Mesenchymal stem cell (in vitro differentiated cells and primary cell): ENCODE measurements around the gene DHX32. TPM values are rescaled to one million over a fixed set of nuclear protein-coding genes. Genes with fewer than 3 reads are reported as not detected.

Experiments
- DNase-seq: peaks from one replicate; pipeline ENCODE4 v3.0.0-alpha.2; 2013
- H2AFZ ChIP-seq: one replicate; pipeline ENCODE4 v1.6.1; 2013; ENCODE audit warnings: low read depth, mild to moderate bottlenecking, control low read depth, inconsistent platforms, low read length, moderate library complexity
- H2AK5ac ChIP-seq: 2 replicates; pipeline ENCODE4 v1.6.1; 2013; ENCODE audit warnings: low read length, moderate library complexity, mild to moderate bottlenecking, inconsistent platforms; ENCODE audit not compliant: severe bottlenecking
- H2BK120ac ChIP-seq: one replicate; pipeline ENCODE4 v1.6.1; 2013; ENCODE audit warnings: low read depth, mild to moderate bottlenecking, inconsistent platforms, low read length, moderate library complexity
- H2BK12ac ChIP-seq, 2 experiments: one replicate each; pipeline ENCODE4 v1.6.1; 2013; ENCODE audit warnings: inconsistent platforms in 2 of 2, low read length in 2 of 2, mild to moderate bottlenecking in 2 of 2, moderate library complexity in 2 of 2, control low read depth in 1 of 2
- H2BK15ac ChIP-seq: one replicate; pipeline ENCODE4 v1.6.1; 2013; ENCODE audit warnings: mild to moderate bottlenecking, low read depth, inconsistent platforms; ENCODE audit not compliant: poor library complexity, severe bottlenecking
- H2BK5ac ChIP-seq: 2 replicates; pipeline ENCODE4 v1.6.1; 2013; ENCODE audit warnings: low read depth, mild to moderate bottlenecking, low read length, control low read depth, inconsistent platforms; ENCODE audit not compliant: poor library complexity, severe bottlenecking
- H3K14ac ChIP-seq, 2 experiments: one replicate each; pipeline ENCODE4 v1.6.1; 2013; ENCODE audit warnings: inconsistent platforms in 2 of 2, low read length in 2 of 2, control low read depth in 1 of 2, mild to moderate bottlenecking in 1 of 2, moderate library complexity in 1 of 2
- H3K18ac ChIP-seq, 2 experiments: one replicate each; pipeline ENCODE4 v1.6.1; 2013; ENCODE audit warnings: inconsistent platforms in 2 of 2, low read length in 2 of 2, control low read depth in 1 of 2, low read depth in 1 of 2, mild to moderate bottlenecking in 1 of 2
- H3K23ac ChIP-seq, 2 experiments: one replicate each; pipeline ENCODE4 v1.6.1; 2013; ENCODE audit warnings: inconsistent platforms in 2 of 2, low read length in 2 of 2, mild to moderate bottlenecking in 2 of 2, moderate library complexity in 2 of 2, control low read depth in 1 of 2
- H3K27ac ChIP-seq: 2 replicates; pipeline ENCODE4 v1.5.1; 2013; ENCODE audit warnings: mild to moderate bottlenecking, moderate library complexity, low read length, control low read depth, inconsistent platforms; ENCODE audit not compliant: poor library complexity, severe bottlenecking
- H3K27me3 ChIP-seq, 2 experiments: 2 replicates each; pipeline versions ENCODE4 v1.6.1 to v1.7.0; 2013; ENCODE audit warnings: low read length in 2 of 2, mild to moderate bottlenecking in 2 of 2, moderate library complexity in 2 of 2, control low read depth in 1 of 2, inconsistent platforms in 1 of 2; ENCODE audit not compliant: control insufficient read depth in 1 of 2, insufficient read depth in 1 of 2
- H3K36me3 ChIP-seq, 2 experiments: 2 replicates each; pipeline versions ENCODE4 v1.6.1 to v1.7.0; 2013; ENCODE audit warnings: low read length in 2 of 2, control low read depth in 1 of 2, inconsistent platforms in 1 of 2, low read depth in 1 of 2, mild to moderate bottlenecking in 1 of 2; ENCODE audit not compliant: insufficient read depth in 2 of 2, control insufficient read depth in 1 of 2
- H3K4ac ChIP-seq, 2 experiments: one replicate each; pipeline ENCODE4 v1.6.1; 2013; ENCODE audit warnings: inconsistent platforms in 2 of 2, low read length in 2 of 2, mild to moderate bottlenecking in 2 of 2, moderate library complexity in 2 of 2, control low read depth in 1 of 2, low read depth in 1 of 2
- H3K4me1 ChIP-seq: 2 replicates; pipeline ENCODE4 v1.6.1; 2013; ENCODE audit warnings: low read depth, low read length, control low read depth; ENCODE audit not compliant: control insufficient read depth, insufficient read depth
- H3K4me2 ChIP-seq: 2 replicates; pipeline ENCODE4 v1.6.1; 2013; ENCODE audit warnings: low read length, mild to moderate bottlenecking, inconsistent platforms; ENCODE audit not compliant: poor library complexity, severe bottlenecking
- H3K4me3 ChIP-seq, 2 experiments: 2 replicates each; pipeline versions ENCODE4 v1.5.1 to v1.7.0; 2013; ENCODE audit warnings: low read length in 2 of 2, mild to moderate bottlenecking in 2 of 2, control low read depth in 1 of 2, low read depth in 1 of 2; ENCODE audit not compliant: insufficient read depth in 1 of 2
- H3K79me1 ChIP-seq: replicated peaks from 2 replicates; pipeline ENCODE4 v1.6.1; 2013; ENCODE audit warnings: mild to moderate bottlenecking, control low read depth, low read length, inconsistent platforms; ENCODE audit not compliant: poor library complexity, severe bottlenecking
- H3K9ac ChIP-seq: 2 replicates; pipeline ENCODE4 v1.7.0; 2013; ENCODE audit warnings: mild to moderate bottlenecking, low read length, moderate library complexity
- H3K9me3 ChIP-seq: 2 replicates; pipeline ENCODE4 v1.7.0; 2013; ENCODE audit warnings: mild to moderate bottlenecking, low read length; ENCODE audit not compliant: control insufficient read depth
- H4K8ac ChIP-seq: one replicate; pipeline ENCODE4 v1.6.1; 2013; ENCODE audit warnings: inconsistent platforms, mild to moderate bottlenecking, low read length, moderate library complexity
- H4K91ac ChIP-seq: one replicate; pipeline ENCODE4 v1.6.1; 2013; ENCODE audit warnings: mild to moderate bottlenecking, low read length, inconsistent platforms
- WGBS: methylation state at CpG from one replicate; pipeline ENCODE4 v1.1.7; 2013; ENCODE audit warnings: mixed read lengths; 5-methylcytosine and 5-hydroxymethylcytosine counted together
- small RNA-seq: library from polyadenylated mRNA; stranded (forward); fragments of <200 nt; extraction: miRNeasy Mini kit (QIAGEN cat#:217004); gene quantifications from one replicate; pipeline ENCODE3, GENCODE V24; 2013; ENCODE audit warnings: low read depth

DHX32 gene

GRCh38 chr10:125792342-125793300 is 88.5 kb downstream of the DHX32 start:
- no peak overlapping the region for H2BK12ac ChIP-seq
- H3K4ac ChIP-seq: no peak overlapping the region
- H3K9ac ChIP-seq: no peak overlapping the region
- H3K14ac ChIP-seq: no peak overlapping the region
- H3K4me2 ChIP-seq: no peak overlapping the region
- H3K18ac ChIP-seq: no peak overlapping the region
- 93% methylated on average over 13 of the region's 14 CpGs for WGBS
- H3K36me3 ChIP-seq: peaks cover 58 to 83% of the 10 kb centered on the region in 2 experiments
- peaks cover 6% of the 10 kb centered on the region for H3K4me1 ChIP-seq
- H3K4me3 ChIP-seq: no peak overlapping the region
- DNase-seq: no peak
- no peak overlapping the region for H2AFZ ChIP-seq
- H3K27me3 ChIP-seq: no peaks in the 10 kb centered on the region
- H4K8ac ChIP-seq: no peak overlapping the region
- H2BK15ac ChIP-seq: no peak overlapping the region
- H2AK5ac ChIP-seq: no peak overlapping the region
- H4K91ac ChIP-seq: no peak overlapping the region
- H2BK5ac ChIP-seq: no peak overlapping the region
- H3K27ac ChIP-seq: no peak overlapping the region
- peaks cover 4% of the 10 kb centered on the region for H3K79me1 ChIP-seq
- no peaks in the 10 kb centered on the region for H3K9me3 ChIP-seq
- H2BK120ac ChIP-seq: no peak overlapping the region
- H3K23ac ChIP-seq: peak overlapping the region in 1 of 2 experiments; percentile 73

DNA sequence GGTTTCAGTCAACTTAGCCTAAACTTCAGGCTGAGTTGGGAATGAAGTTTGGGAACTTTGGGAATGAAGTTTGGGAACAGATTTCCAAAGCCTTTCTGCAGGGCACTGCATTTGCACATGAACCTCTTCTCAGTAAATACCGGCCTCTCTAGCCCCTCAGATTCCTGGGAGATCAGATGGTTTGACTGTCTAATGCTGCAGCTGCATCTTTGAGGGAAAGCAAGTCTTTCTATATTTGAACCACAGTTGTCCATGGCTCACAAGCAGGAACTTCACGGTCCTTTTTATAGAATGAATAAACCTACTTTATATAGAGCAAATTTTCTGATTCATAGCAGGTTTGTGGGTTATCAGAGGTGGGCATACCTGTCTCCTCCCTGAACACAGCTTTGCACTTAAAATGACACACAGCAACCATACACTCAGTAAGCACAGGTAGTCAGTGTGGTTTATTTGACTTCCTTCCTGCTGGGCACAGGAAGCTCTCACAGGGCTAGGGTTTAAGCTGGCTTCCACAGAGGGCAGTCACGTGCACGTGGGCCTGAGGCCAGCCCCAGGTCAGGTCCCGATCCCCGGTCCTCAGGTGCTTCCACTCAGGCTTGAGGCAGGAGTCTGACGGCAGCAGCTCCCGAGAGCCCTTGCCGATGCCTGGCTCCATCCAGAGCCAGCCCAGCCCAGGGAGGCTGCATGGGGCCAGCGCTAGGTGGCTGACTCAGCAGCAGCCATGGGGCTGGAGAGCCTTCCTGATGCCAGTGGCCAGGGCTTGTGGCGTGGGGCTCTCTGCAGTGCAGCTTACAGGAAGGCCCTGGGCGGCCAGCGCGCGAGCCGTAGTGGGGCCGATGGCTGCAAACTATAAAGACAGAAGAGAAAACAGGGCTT is 92.7 kb downstream of the DHX32 start:
- peaks cover 7% of the 10 kb centered on the region for H3K4me1 ChIP-seq
- no peak overlapping the region for H3K27ac ChIP-seq
- no peak overlapping the region for H3K18ac ChIP-seq
- H2BK12ac ChIP-seq: no peak overlapping the region
- peaks cover 2% of the 10 kb centered on the region for H3K79me1 ChIP-seq
- no peak overlapping the region for H3K4me3 ChIP-seq
- H2AFZ ChIP-seq: no peak overlapping the region
- H2BK15ac ChIP-seq: no peak overlapping the region
- H3K9me3 ChIP-seq: no peaks in the 10 kb centered on the region
- H4K91ac ChIP-seq: no peak overlapping the region
- peaks cover 32 to 43% of the 10 kb centered on the region in 2 experiments for H3K36me3 ChIP-seq
- H4K8ac ChIP-seq: no peak overlapping the region
- DNase-seq: no peak
- H3K9ac ChIP-seq: no peak overlapping the region
- H3K14ac ChIP-seq: no peak overlapping the region
- 94% methylated on average over 15 of the region's 17 CpGs for WGBS
- H2AK5ac ChIP-seq: no peak overlapping the region
- H3K23ac ChIP-seq: no peak overlapping the region
- H3K27me3 ChIP-seq: no peaks in the 10 kb centered on the region
- no peak overlapping the region for H3K4ac ChIP-seq
- H2BK120ac ChIP-seq: no peak overlapping the region
- H2BK5ac ChIP-seq: no peak overlapping the region
- H3K4me2 ChIP-seq: no peak overlapping the region

Small RNA genes within 50 kb of the gene (small RNA-seq; reads per million reads assigned to genes)
- gene MIR4484: 1.2 reads per million
- gene RF00017: not detected
- gene RNU2-42P: not detected
